ENCODE data around the gene AK3. TPM values are rescaled to one million over a fixed set of nuclear protein-coding genes. Genes with fewer than 3 reads are reported as not detected.

The AK3 gene
- total RNA-seq, 1 experiment from 2014 or later, result 16.9 TPM

- in situ Hi-C loops (cut with HindIII; ENCODE audit: low pct_unique_long_range_greater_than_20kb, low sequenced_read_pairs), result no loop called here
- no peak for DNase-seq (ENCODE audit: low read depth)
Measured at GRCh38 chr9:4717815-4718214, 23.2 kb downstream of the AK3 start.

DNA sequence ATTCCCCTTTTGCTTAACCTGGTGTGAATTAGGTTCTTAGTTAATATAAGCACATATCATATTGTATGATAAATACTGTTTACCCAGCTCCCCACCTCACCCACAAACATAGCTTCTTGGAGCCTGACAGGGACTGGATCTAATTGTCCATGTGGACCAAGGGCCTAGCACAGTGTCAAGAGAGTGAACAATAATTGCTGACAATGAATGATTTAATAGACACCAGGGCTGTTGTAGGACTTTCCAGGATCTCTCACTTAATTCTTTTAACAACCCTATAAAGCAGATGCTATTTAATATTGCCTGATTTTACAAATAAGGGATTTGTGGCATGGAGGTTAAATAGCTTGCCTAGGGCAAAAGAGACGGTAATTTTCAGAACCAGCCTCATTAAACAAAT is 24.8 kb downstream of the AK3 start:
- in situ Hi-C loops (cut with HindIII; ENCODE audit: low pct_unique_long_range_greater_than_20kb, low sequenced_read_pairs), result no loop called here
- DNase-seq (ENCODE audit: low read depth), result no peak

DNA sequence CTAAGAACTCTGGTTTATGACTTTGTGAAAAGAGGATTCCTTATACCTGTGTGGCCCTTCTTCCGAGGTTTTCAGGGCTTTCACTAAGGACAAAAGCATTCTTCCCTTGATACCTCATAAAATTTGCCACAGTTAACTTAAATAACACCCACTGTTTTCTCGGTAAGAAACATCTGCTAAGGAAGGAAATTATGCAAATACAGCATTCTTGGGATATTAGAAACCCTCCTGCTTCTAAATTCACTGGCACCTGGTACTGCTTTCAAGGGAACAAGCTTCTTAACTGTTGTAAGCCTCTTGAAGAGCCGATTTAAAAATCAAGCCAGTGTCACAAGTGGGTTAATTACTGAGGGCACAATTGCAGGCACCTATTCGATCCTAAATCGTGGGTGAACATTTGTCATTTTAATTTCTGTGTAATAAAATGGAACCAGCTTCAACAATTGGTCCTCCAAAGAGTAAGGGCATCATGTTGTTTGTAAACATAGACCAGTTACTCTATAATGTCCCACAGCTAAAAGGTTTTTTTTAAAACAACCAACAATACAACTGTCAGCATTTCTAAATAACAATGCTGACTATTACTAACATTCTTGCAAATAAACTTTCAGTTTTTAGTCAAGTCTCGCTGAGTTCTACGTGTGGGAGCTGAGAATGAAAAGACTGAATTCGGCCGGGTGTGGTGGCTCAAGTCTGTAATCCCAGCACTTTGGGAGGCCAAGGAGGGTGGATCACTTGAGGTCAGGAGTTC is 26.6 kb downstream of the AK3 start:
- in situ Hi-C loops (cut with HindIII; ENCODE audit: low pct_unique_long_range_greater_than_20kb, low sequenced_read_pairs), result no loop called here
- DNase-seq (ENCODE audit: low read depth), result no peak

- in situ Hi-C loops (cut with HindIII; ENCODE audit: low pct_unique_long_range_greater_than_20kb, low sequenced_read_pairs), result no loop called here
- no peak for DNase-seq (ENCODE audit: low read depth)
Measured at GRCh38 chr9:4713849-4714248, 27.2 kb downstream of the AK3 start.

GRCh38 chr9:4709380-4709779 is 31.6 kb downstream of the AK3 start:
- no peak for DNase-seq (ENCODE audit: low read depth)
- in situ Hi-C loops (cut with HindIII; ENCODE audit: low pct_unique_long_range_greater_than_20kb, low sequenced_read_pairs), result no loop called here

DNA sequence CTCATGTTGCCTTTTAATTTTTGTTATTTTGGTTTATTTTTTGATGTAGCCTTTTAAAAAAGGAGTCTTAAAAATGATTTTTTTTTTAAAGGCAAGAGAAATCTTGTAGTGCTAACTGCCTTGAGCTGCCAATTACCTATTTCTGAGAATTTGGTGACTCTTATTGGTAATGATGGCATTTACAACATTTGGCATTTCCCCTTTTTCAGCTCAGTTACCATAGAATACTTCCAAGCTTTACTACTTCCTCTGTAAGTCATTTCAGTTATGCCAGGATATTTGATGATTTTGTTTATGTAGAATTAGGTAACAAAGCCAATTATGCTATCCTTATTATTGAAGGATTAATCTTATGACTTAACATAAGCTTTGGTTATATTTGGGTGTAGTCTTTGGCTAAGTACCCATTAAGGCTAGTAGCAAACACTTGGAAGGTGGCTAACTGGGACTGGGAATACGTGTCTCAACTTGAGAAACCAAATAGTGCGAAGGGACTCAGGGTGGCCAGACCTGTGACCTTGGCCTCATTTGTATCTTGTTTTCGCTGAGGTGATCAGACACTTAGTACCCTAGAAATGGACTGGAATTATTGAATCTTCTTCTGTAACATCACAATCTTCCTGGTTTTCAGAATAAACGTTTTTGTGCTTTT is 33.9 kb downstream of the AK3 start:
- in situ Hi-C loops (cut with HindIII; ENCODE audit: low pct_unique_long_range_greater_than_20kb, low sequenced_read_pairs), result no loop called here
- DNase-seq (ENCODE audit: low read depth), result no peak

- in situ Hi-C loops (cut with HindIII; ENCODE audit: low pct_unique_long_range_greater_than_20kb, low sequenced_read_pairs), result no loop called here
- no peak for DNase-seq (ENCODE audit: low read depth)
Measured at GRCh38 chr9:4706021-4706420, 35.0 kb downstream of the AK3 start.

DNA sequence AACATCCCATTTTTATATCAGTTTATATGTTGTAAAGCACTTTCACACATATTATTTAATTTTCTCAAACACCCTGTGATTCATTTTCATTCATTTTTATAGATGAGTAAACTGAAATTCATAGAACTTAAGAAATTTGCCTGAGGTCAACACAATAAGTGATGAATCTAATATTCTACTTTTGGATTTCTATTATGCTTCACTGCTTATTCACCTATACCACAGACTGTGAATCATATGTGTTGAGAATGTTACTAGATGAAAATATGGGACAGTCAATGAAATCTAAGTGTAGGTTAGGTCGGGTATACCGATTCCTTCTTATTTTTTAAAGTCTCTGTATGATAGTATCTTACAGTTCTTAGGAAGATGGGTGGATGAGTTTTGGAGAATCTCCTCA is 36.9 kb downstream of the AK3 start:
- no peak for DNase-seq (ENCODE audit: low read depth)

DNA sequence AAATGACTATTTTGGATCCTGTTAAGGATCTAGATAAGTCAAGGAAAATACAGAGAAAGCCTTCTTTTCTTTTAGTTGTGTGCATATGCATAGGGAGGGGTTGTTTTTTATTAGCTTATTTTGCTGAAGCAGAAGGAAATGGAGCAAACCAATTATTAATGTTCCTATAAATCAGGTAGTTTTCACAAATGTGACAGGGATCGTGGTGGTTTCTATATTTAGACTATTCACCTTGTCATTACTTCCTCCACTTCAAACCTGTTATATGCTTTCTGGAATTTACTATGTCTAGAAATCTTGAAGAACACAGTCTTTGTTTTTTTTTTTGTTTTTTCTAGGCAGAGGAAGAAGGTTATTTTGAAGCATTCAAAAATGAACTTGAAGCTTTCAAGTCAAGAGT is 39.5 kb downstream of the AK3 start:
- in situ Hi-C loops (cut with HindIII; ENCODE audit: low pct_unique_long_range_greater_than_20kb, low sequenced_read_pairs), result no loop called here
- DNase-seq (ENCODE audit: low read depth), result no peak

More for the DNA sequence above, 36.9 kb downstream of the AK3 start:
- in situ Hi-C loops (cut with HindIII; ENCODE audit: low pct_unique_long_range_greater_than_20kb, low sequenced_read_pairs), result no loop called here

DNA sequence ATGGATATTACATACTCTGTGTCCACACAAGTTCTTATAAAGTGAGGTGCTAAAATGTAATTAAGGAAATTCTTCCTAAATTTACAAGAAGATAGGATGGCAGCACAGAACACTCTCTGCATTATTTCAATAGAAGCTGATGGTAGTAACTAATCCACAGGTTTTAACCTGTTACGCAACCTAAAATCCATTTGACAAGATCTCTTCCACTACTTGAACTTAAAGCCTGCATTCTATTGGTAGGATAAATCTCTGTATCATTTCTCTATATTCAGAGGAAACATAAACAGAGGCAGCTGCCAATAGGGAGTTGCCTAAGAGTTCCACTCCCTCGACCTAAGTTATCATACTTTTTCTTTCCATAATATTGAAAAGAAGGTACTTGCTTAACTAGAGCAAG is 40.1 kb downstream of the AK3 start:
- in situ Hi-C loops (cut with HindIII; ENCODE audit: low pct_unique_long_range_greater_than_20kb, low sequenced_read_pairs), result no loop called here
- no peak for DNase-seq (ENCODE audit: low read depth)

DNA sequence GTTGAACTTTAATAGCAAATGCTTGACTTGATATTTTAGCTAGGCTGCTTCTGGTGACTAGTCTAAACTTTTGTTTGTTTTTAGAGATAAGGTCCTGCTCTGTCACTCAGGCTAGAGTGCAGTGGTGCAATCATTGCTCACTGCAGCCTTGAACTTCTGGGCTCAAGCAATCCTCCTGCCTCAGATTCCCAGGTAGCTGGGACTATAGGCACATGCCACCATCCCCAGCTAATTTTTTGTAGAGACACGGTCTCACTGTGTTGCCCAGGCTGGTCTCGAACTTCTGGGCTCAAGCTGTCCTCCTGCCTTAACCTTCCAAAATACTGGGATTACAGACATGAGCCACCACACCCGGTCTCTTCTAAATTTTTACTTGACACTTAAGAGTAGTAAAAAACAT is 40.9 kb downstream of the AK3 start:
- DNase-seq (ENCODE audit: low read depth), result no peak
- in situ Hi-C loops (cut with HindIII; ENCODE audit: low pct_unique_long_range_greater_than_20kb, low sequenced_read_pairs), result no loop called here

- DNase-seq (ENCODE audit: low read depth), result no peak
- in situ Hi-C loops (cut with HindIII; ENCODE audit: low pct_unique_long_range_greater_than_20kb, low sequenced_read_pairs), result no loop called here
Measured at GRCh38 chr9:4691795-4692194, 49.2 kb downstream of the AK3 start.

GRCh38 chr9:4690144-4690543 is 50.9 kb downstream of the AK3 start:
- in situ Hi-C loops (cut with HindIII; ENCODE audit: low pct_unique_long_range_greater_than_20kb, low sequenced_read_pairs), result no loop called here
- DNase-seq (ENCODE audit: low read depth), result no peak

- in situ Hi-C loops (cut with HindIII; ENCODE audit: low pct_unique_long_range_greater_than_20kb, low sequenced_read_pairs), result no loop called here
Measured at GRCh38 chr9:4689687-4690104, 51.3 kb downstream of the AK3 start.

DNA sequence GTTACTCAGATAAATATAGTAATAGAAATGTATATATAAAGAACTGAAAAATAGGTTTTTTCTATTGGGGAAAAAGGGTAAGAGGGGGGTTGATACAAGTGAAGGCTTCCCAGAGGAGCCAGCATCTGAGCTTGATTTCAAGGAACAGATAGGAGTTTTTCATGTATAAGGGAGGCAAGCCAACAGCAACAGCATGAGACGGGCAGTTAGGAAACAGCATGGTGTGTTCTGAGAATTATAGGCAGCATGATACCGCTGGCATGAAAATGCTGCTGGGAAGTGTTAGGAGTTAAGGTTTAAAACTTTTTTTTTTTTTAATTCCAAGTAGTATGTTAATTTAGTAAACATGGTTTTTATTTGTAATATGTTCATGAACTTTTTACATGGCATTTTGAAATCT is 52.0 kb downstream of the AK3 start:
- DNase-seq (ENCODE audit: low read depth), result no peak
- in situ Hi-C loops (cut with HindIII; ENCODE audit: low pct_unique_long_range_greater_than_20kb, low sequenced_read_pairs), result no loop called here

More at GRCh38 chr9:4689687-4690104, 51.3 kb downstream of the AK3 start:
- DNase-seq (ENCODE audit: low read depth), result no peak

DNA sequence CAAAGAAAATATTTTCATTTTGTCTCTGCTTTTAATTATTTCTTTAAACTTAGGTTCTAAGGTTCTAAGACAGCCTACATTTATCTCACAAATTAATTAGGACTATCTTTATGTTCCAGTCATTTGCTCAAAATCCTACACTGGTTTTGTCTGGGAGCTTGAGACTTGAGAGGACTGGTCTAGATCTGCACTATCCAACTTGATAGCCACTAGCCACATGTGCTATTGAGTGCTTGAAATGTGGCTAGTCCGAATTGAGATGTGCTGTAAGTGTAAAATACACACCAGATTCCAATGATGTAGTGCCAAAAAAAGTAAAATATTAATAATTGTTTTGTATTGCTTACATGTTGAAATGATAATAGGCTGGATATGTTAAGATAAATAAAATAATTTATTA is 54.4 kb downstream of the AK3 start:
- in situ Hi-C loops (cut with HindIII; ENCODE audit: low pct_unique_long_range_greater_than_20kb, low sequenced_read_pairs), result no loop called here

DNA sequence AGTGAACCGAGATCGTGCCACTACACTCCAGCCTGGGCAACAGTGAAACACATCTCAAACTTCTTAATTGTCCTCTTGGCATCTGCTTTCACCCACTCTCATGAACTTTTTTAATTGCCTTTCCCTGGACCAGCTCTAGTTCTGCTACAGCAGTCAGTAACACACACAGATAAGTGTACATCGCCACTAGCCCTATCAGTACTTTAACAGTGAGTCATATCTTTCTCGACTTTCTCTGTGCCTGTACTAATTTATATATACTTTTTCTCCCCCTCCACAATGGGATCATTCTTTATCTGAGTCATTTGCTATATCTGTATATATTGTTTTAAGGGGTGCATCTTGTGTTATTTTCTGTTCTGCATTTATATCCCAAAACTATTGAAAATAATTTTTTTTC is 54.9 kb downstream of the AK3 start:
- in situ Hi-C loops (cut with HindIII; ENCODE audit: low pct_unique_long_range_greater_than_20kb, low sequenced_read_pairs), result no loop called here
- no peak for DNase-seq (ENCODE audit: low read depth)

More for the DNA sequence above, 54.4 kb downstream of the AK3 start:
- no peak for DNase-seq (ENCODE audit: low read depth)

DNA sequence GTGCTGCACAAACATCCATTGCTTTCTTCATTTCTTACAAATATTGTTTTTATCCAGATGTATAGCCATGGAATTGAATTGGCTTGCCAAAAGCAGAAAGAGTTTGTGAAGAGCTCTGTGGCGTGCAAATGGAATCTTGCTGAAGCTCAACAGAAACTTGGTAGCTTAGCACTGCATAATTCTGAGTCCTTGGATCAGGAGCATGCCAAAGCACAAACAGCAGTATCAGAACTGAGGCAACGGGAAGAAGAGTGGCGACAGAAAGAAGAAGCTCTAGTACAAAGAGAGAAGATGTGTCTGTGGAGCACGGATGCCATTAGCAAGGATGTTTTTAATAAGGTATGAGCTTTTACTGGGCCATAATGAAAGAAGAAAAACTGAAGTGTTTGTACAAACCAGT is 56.2 kb downstream of the AK3 start:
- in situ Hi-C loops (cut with HindIII; ENCODE audit: low pct_unique_long_range_greater_than_20kb, low sequenced_read_pairs), result no loop called here

GRCh38 chr9:4680750-4681149 is 60.3 kb downstream of the AK3 start:
- DNase-seq (ENCODE audit: low read depth), result no peak
- in situ Hi-C loops (cut with HindIII; ENCODE audit: low pct_unique_long_range_greater_than_20kb, low sequenced_read_pairs), result no loop called here

More for the DNA sequence above, 56.2 kb downstream of the AK3 start:
- no peak for DNase-seq (ENCODE audit: low read depth)

- DNase-seq (ENCODE audit: low read depth), result no peak
- in situ Hi-C loops (cut with HindIII; ENCODE audit: low pct_unique_long_range_greater_than_20kb, low sequenced_read_pairs), result no loop called here
Measured at GRCh38 chr9:4680173-4680525, 60.9 kb downstream of the AK3 start.
